NCI-H446 (cell line): ENCODE measurements around the gene PCDH15.

Experiments
- DNase-seq, 2 experiments: peaks; one replicate each; lab custom pipeline; 2025; lab: John Stamatoyannopoulos, UW

The PCDH15 gene

GRCh38 chr10:54800741-54801421, at the start of gene PCDH15:
TSS of gene PCDH15 (minus strand) at chr10:54801231. CDS start at chr10:54664262, 136,969 bp downstream.
- DNase-seq: peak in 1 of 2 experiments; percentile 8

GRCh38 chr10:54843932-54844331, 42.9 kb upstream of the PCDH15 start:
- no peak for DNase-seq

GRCh38 chr10:54843085-54843646, 42.1 kb upstream of the PCDH15 start:
- DNase-seq: peak in 1 of 2 experiments; percentile 39

- DNase-seq: no peak
These were observed 36.4 kb upstream of the PCDH15 start for GRCh38 chr10:54837479-54837878.

GRCh38 chr10:54833029-54833428, 32.0 kb upstream of the PCDH15 start:
- DNase-seq: no peak

GRCh38 chr10:54826994-54827560, 26.0 kb upstream of the PCDH15 start:
- DNase-seq: peak in 1 of 2 experiments; percentile 5

GRCh38 chr10:54815583-54815982, 14.6 kb upstream of the PCDH15 start:
- no peak for DNase-seq

GRCh38 chr10:54808186-54808935, 7.3 kb upstream of the PCDH15 start:
- DNase-seq: no peak

- DNase-seq: no peak
These were observed 1.5 kb downstream of the PCDH15 start for GRCh38 chr10:54799506-54799905.

- DNase-seq: no peak
These were observed 3.3 kb downstream of the PCDH15 start for GRCh38 chr10:54797636-54798321.

GRCh38 chr10:54796881-54797280, 4.2 kb downstream of the PCDH15 start:
- DNase-seq: no peak

- no peak for DNase-seq
These were observed 24.4 kb downstream of the PCDH15 start for GRCh38 chr10:54776622-54777021.

- DNase-seq: no peak
These were observed 28.4 kb downstream of the PCDH15 start for GRCh38 chr10:54772468-54773122.

GRCh38 chr10:54769051-54769450, 32.0 kb downstream of the PCDH15 start:
- no peak for DNase-seq

GRCh38 chr10:54758791-54759190, 42.2 kb downstream of the PCDH15 start:
- DNase-seq: no peak

- DNase-seq: no peak
These were observed 51.4 kb downstream of the PCDH15 start for GRCh38 chr10:54749623-54750022.

- no peak for DNase-seq
These were observed 55.6 kb downstream of the PCDH15 start for GRCh38 chr10:54745436-54745835.

GRCh38 chr10:54742416-54742815, 58.6 kb downstream of the PCDH15 start:
- DNase-seq: no peak

GRCh38 chr10:54728511-54728910, 72.5 kb downstream of the PCDH15 start:
- no peak for DNase-seq

GRCh38 chr10:54722075-54722474, 79.0 kb downstream of the PCDH15 start:
- DNase-seq: no peak

GRCh38 chr10:54710918-54711317, 90.1 kb downstream of the PCDH15 start:
- no peak for DNase-seq

- DNase-seq: no peak
These were observed 92.4 kb downstream of the PCDH15 start for GRCh38 chr10:54708591-54708990.
